Right hindlimb (tissue), 1 donor: Measurements from ENCODE around the gene DISP3.

Source experiments
- DNase-seq: peaks from one replicate; pipeline ENCODE4 v3.0.0-alpha.2; 2018

DISP3 gene

GRCh38 chr1:11478571-11479374 is at the start of gene DISP3:
DISP3 (plus strand) TSS chr1:11479155; CDS start chr1:11500993, 21,838 bp downstream.
- peak; percentile 63 for DNase-seq

DNA sequence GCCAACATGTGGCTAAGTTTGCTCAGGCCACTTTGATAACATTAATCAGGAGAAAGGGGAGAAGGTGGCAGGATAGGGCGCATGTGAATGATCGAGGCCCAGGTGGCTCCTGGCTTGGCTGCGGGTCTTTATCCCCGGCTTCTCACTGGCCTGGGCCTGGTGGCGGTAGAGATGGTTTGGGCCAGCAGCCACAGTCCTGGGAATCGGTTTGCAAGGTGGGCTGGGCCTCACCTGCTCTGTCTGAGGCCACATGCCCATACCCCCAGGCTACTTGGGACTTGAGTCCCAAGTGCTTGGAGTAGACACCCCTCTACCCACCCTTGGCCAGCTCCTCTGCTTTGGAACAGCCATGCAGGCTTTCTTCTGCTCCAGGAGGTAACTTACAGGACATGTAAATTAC is 49.7 kb upstream of the DISP3 start:
- DNase-seq: no peak

GRCh38 chr1:11429935-11430334 is 49.0 kb upstream of the DISP3 start:
- no peak for DNase-seq

DNA sequence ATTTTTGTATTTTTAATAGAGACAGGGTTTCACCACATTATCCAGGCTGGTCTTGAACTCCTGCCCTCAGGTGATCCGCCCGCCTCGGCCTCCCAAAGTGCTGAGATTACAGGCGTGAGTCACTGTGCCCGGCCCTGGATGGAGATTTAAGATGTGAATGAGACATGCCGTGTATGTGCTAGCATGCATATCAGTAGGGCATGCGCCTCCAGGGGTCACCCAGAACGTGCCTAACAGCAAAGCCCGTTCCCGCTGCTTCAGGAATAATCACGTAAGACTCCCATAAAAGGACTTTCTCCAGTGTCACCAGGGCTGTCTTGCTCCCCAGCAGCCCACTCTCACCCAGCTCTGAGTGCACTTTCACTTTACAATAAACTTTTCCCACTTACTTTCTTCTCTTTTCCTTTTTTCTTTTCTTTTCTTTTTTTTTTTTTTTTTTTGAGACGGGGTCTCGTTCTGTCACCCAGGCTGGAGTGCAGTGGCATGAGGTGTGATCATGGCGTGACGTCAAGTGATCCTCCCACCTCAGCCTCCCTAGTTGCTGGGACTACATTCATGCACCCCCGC is 46.9 kb upstream of the DISP3 start:
- no peak for DNase-seq

GRCh38 chr1:11432526-11432925 is 46.4 kb upstream of the DISP3 start:
- no peak for DNase-seq

DNA sequence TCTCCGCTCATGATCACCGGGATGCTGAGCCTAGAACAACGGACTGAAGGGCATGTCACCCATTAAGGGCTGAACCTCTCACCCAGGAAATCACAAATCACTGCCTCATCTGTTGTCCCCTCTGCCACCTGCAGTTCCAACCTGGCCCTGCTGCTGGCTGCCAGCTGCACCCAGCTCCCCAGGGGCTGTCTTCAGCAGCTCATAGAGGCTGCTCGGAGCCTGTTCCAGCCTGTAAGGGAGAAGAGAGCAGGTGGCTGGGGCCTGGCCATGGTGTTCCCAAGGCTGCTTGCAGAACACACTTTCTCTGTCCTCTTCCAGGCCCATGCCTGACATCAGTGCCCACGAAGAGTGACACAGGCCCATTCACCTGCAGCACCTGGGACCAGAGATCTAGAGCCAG is 44.5 kb upstream of the DISP3 start:
- no peak for DNase-seq

GRCh38 chr1:11434926-11435325 is 44.0 kb upstream of the DISP3 start:
- no peak for DNase-seq

DNA sequence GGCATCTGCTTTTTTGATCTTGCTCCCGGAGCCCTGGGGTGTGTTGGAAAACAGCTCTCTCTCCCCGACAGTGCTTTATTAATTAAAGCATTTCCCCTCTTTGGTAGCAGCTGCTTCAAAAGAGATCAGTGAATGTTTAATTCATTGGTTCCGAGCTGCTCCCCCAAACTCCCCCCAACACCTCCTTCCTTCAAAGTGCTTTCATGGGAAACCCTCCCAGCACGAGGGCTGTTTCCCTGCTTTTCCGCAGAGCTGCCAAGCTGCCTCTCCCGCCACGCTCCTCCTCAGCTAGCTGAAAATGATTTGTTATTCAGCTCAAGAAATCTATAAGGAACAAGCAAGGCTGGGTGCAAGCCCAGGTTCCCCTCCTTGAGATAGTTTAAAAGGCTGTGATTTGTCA is 40.0 kb upstream of the DISP3 start:
- no peak for DNase-seq

GRCh38 chr1:11441211-11441952 is 37.6 kb upstream of the DISP3 start:
- no peak for DNase-seq

DNA sequence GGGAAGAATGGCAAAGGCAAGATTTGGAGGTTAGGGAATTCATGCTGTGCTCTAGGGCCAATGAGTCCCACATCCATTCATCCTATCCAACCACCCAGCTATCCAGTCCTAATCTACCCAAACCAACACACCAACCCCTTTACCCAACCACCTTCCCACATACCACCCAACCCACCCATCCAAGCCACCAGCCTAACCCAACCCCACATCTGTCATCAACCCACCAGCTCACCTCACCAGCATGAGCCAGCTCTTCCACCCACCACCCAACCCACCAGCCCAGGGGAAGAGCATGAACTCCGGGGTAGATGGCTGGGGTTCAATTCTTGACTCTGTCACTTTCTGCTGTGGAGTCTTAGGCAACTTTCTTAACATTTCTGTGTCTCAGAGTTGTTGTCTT is 35.9 kb upstream of the DISP3 start:
- DNase-seq: no peak

- no peak for DNase-seq
Measured at GRCh38 chr1:11443961-11444658, 34.8 kb upstream of the DISP3 start.

DNA sequence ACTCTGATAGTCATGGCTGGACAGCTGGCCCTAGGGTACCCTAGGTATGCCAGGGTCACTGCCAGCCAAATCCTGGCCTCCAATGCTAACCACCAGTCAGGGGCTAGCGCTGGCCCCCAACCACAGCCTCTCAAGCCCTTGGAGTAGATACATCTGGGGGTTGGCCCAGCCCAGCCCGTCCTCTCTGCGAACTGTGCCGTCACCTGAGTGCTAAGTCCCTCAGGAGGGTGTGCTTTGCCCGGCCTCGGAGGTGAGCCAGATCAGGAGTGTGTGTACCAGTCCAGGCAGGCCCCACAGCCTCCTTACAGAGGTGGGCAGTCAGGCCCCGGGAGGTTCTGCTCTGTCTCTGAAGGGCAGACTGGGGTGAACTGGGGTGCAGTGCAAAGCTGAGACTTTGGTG is 34.0 kb upstream of the DISP3 start:
- no peak for DNase-seq

DNA sequence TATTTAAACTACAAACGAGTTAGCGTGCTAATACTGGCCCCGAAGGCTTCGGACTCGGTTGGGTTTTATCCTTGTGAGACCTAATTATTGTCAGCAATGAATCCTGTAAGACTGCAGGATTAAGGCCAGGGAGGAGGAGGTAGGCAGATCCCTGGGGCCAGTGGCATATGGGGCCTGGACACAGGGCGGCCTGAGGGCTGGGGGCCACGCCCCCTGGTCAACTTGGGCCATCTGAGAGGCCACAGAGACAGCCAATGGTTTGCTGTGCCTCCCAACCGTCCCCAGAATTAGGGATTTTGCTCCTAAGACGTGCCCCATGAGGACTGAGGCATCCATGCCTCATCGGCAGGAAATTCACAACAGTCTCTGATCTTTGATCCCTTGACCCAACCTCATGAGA is 31.1 kb upstream of the DISP3 start:
- DNase-seq: no peak

DNA sequence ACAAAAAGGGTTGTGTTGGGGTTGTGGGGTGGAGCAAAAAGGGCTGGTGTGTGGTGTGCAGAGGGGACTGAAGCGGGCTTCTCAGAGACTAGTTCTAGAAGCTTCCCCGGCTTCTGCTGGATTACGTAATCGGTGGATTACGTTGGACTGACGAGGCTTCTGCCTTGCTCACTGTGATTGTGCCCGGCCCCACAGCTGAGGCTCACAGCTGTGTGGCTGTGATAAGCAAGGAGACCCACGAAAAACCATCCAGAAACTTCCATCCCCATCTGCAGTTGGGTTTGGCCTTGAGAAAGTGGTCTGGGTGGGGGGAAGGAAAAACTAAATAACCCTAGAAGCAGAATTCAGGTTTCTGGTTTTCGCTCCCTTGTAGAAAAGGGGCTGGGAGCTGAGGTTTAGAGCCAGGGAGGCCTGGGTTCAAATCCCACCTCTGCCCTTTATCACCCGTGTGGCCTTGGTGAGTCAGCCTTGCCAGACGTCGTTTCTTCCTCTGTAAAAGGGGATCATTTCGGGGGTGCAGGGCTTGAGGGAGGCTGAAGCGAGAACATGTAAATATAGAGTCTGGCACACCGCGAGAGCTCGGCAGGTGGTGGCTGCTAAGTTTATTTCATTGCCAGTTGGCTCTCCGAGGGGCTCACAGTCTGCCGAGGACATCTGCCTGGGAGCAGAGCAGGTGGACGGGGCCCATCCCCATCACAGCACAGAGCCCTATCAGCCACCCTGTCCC is 30.4 kb upstream of the DISP3 start:
- DNase-seq: no peak

- no peak for DNase-seq
Measured at GRCh38 chr1:11449100-11449403, 29.9 kb upstream of the DISP3 start.

- no peak for DNase-seq
Measured at GRCh38 chr1:11450310-11450709, 28.6 kb upstream of the DISP3 start.

GRCh38 chr1:11453742-11454491 is 25.0 kb upstream of the DISP3 start:
- DNase-seq: no peak

GRCh38 chr1:11455967-11456570 is 22.9 kb upstream of the DISP3 start:
- no peak for DNase-seq

- no peak for DNase-seq
Measured at GRCh38 chr1:11456965-11457364, 22.0 kb upstream of the DISP3 start.

DNA sequence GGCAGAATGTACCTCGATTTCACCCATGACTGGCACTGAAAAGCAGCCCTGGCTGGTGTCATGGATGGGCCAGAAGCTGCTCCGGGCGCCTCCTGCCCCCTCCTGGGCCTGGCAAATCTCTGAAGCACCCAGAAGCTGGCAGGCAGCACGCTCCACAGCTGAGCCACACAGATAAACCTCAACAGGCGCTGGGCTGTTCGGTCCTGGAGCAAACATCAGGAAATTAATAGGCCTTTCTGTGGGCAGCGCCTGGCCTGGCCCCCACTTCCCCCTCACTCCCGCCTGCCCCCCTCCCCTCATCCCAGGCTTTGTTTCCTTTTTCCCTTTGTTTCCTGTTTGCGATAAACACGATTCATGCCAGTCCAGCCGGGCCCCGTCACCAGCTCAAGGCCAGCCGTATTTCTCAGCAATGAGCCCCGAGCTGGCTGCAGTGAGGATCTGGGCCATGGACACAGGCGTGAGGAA is 20.1 kb upstream of the DISP3 start:
- DNase-seq: no peak

GRCh38 chr1:11461531-11462137 is 17.3 kb upstream of the DISP3 start:
- no peak for DNase-seq
